GM23248 (cell line): Measurements from ENCODE around the gene RABL2A. TPM values are rescaled to one million over a fixed set of nuclear protein-coding genes. Genes with fewer than 3 reads are reported as not detected.
A peak's percentile ranks its signal among the peaks of the same experiment; 100 is the strongest.
"Not testable (repeated sequence)": the region's sequence is repeated elsewhere in the genome, so short reads cannot be mapped to it uniquely, and the experiment has no call there.

Source experiments
- DNase-seq: peaks from one replicate; pipeline ENCODE4 v3.0.0-alpha.2; 2015
- H2AFZ ChIP-seq: fragments of 200-600 bp; sonication (generic); 2 replicates; pipeline ENCODE4 v1.6.1; 2016; ENCODE audit warnings: antibody characterized with exemption
- H3F3A ChIP-seq: fragments of 200-600 bp; sonication (generic); 2 replicates; pipeline ENCODE4 v1.6.1; 2016; ENCODE audit warnings: mild to moderate bottlenecking, antibody characterized with exemption, mixed run types; ENCODE audit not compliant: insufficient read depth
- H3K27ac ChIP-seq: fragments of 200-600 bp; sonication (generic); 2 replicates; pipeline ENCODE4 v1.5.1; 2016; ENCODE audit warnings: mild to moderate bottlenecking
- H3K27me3 ChIP-seq: fragments of 200-600 bp; sonication (generic); replicated peaks from 2 replicates; pipeline ENCODE4 v1.6.1; 2016; ENCODE audit warnings: mild to moderate bottlenecking; ENCODE audit not compliant: insufficient read depth
- H3K36me3 ChIP-seq: fragments of 200-600 bp; sonication (generic); 2 replicates; pipeline ENCODE4 v1.6.1; 2016; ENCODE audit warnings: low read depth, mild to moderate bottlenecking
- H3K4me1 ChIP-seq: fragments of 200-600 bp; sonication (generic); 2 replicates; pipeline ENCODE4 v1.6.1; 2016; ENCODE audit warnings: mild to moderate bottlenecking; ENCODE audit not compliant: insufficient read depth
- H3K4me2 ChIP-seq: fragments of 200-600 bp; sonication (generic); one replicate; pipeline ENCODE4 v1.6.1; 2016; ENCODE audit warnings: mild to moderate bottlenecking; ENCODE audit not compliant: unreplicated experiment
- H3K4me3 ChIP-seq: fragments of 200-600 bp; sonication (generic); 2 replicates; pipeline ENCODE4 v1.5.1; 2016; ENCODE audit warnings: mild to moderate bottlenecking
- H3K79me2 ChIP-seq: fragments of 200-600 bp; sonication (generic); 2 replicates; pipeline ENCODE4 v1.6.1; 2016; ENCODE audit warnings: mild to moderate bottlenecking; ENCODE audit not compliant: insufficient read depth
- H3K9ac ChIP-seq: fragments of 200-600 bp; sonication (generic); 2 replicates; pipeline ENCODE4 v1.6.1; 2016; ENCODE audit warnings: mild to moderate bottlenecking
- H3K9me2 ChIP-seq: fragments of 200-600 bp; sonication (generic); 2 replicates; pipeline ENCODE4 v1.6.1; 2016; ENCODE audit warnings: mixed run types, mild to moderate bottlenecking, moderate library complexity; ENCODE audit not compliant: insufficient read depth
- H3K9me3 ChIP-seq: fragments of 200-600 bp; sonication (generic); one replicate; pipeline ENCODE4 v1.6.1; 2017; ENCODE audit warnings: low read depth
- H4K20me1 ChIP-seq: fragments of 200-600 bp; sonication (generic); 2 replicates; pipeline ENCODE4 v1.6.0; 2016; ENCODE audit not compliant: insufficient read depth
- WGBS, 2 experiments: methylation state at CpG; one replicate each; pipeline ENCODE4 v1.1.6; 2015 to 2017; ENCODE audit warnings: low lambda C conversion rate in 2 of 2, low coverage in 1 of 2; ENCODE audit errors: missing lambda C conversion rate in 2 of 2; 5-methylcytosine and 5-hydroxymethylcytosine counted together
- in situ Hi-C: fragments of 300-500 bp; cut with MboI; formaldehyde crosslinking; loops from 2 replicates; pipeline ENCODE4 v1.15.0; 2020
- polyA plus RNA-seq: library from polyadenylated mRNA; unstranded; fragments of >200 nt; fragmentation: Nextera tagmentation; extraction: Ambion mirVana; gene quantifications from 2 replicates; pipeline ENCODE4 v1.2.1, GENCODE V29; 2016
- total RNA-seq: library from RNA; depleted of rRNA; stranded (reverse); fragments of >200 nt; shearing (Covaris generic); gene quantifications from 2 replicates; pipeline ENCODE4 v1.2.3, GENCODE V29; 2014

The RABL2A gene
- total and polyA plus RNA-seq, 2 experiments from 2014 or later, result 4.3 to 9.7 TPM

- H3K9me3 ChIP-seq, H3K4me1 ChIP-seq, H3K27me3 ChIP-seq, H3K36me3 ChIP-seq, H2AFZ ChIP-seq, H4K20me1 ChIP-seq, H3K79me2 ChIP-seq, in situ Hi-C loops, H3K4me3 ChIP-seq, H3K9ac ChIP-seq, H3F3A ChIP-seq, H3K4me2 ChIP-seq, H3K27ac ChIP-seq, H3K9me2 ChIP-seq, DNase-seq: not testable (repeated sequence)
- WGBS, 2 experiments, result 50 to 54% methylated on average over 3 to 5 of the region's 9 CpGs
Measured at GRCh38 chr2:113591926-113592325, 35.1 kb upstream of the RABL2A start.

GRCh38 chr2:113593280-113593679 lies 33.8 kb upstream of the RABL2A start:
- H3K79me2 ChIP-seq, H3K4me3 ChIP-seq, H3F3A ChIP-seq, H3K4me2 ChIP-seq, H3K4me1 ChIP-seq, H3K36me3 ChIP-seq, in situ Hi-C loops, H3K9me2 ChIP-seq, H3K9ac ChIP-seq, H3K27me3 ChIP-seq, DNase-seq, H3K27ac ChIP-seq, H3K9me3 ChIP-seq, H2AFZ ChIP-seq, H4K20me1 ChIP-seq: not testable (repeated sequence)
- 83 to 94% methylated on average over 6 of the region's 6 CpGs for WGBS, 2 experiments

GRCh38 chr2:113595725-113596124 lies 31.3 kb upstream of the RABL2A start:
- H3K27me3 ChIP-seq, H3K4me2 ChIP-seq, H3K4me3 ChIP-seq, H2AFZ ChIP-seq, DNase-seq, in situ Hi-C loops, H3K9me2 ChIP-seq, H3K79me2 ChIP-seq, H3F3A ChIP-seq, H4K20me1 ChIP-seq, H3K9me3 ChIP-seq, H3K36me3 ChIP-seq, H3K27ac ChIP-seq, H3K9ac ChIP-seq, H3K4me1 ChIP-seq: not testable (repeated sequence)
- WGBS, 2 experiments, result 80 to 88% methylated on average over 7 to 10 of the region's 10 CpGs

GRCh38 chr2:113597164-113597563 lies 29.9 kb upstream of the RABL2A start:
- H3F3A ChIP-seq, in situ Hi-C loops, H3K27ac ChIP-seq, H2AFZ ChIP-seq, H4K20me1 ChIP-seq, H3K4me1 ChIP-seq, H3K79me2 ChIP-seq, H3K27me3 ChIP-seq, H3K9me3 ChIP-seq, DNase-seq, H3K9ac ChIP-seq, H3K4me3 ChIP-seq, H3K4me2 ChIP-seq, H3K36me3 ChIP-seq, H3K9me2 ChIP-seq: not testable (repeated sequence)
- WGBS, 2 experiments, result 90 to 93% methylated on average over 6 to 10 of the region's 10 CpGs

GRCh38 chr2:113597572-113597971 lies 29.5 kb upstream of the RABL2A start:
- H3K4me1 ChIP-seq, H3K9me3 ChIP-seq, in situ Hi-C loops, H3K9ac ChIP-seq, H3F3A ChIP-seq, H3K27ac ChIP-seq, H3K79me2 ChIP-seq, H2AFZ ChIP-seq, H4K20me1 ChIP-seq, H3K4me3 ChIP-seq, H3K4me2 ChIP-seq, H3K27me3 ChIP-seq, H3K9me2 ChIP-seq, H3K36me3 ChIP-seq: not testable (repeated sequence)
- peak; percentile 8 for DNase-seq
- WGBS, 2 experiments, result 93 to 95% methylated on average over 2 to 8 of the region's 9 CpGs

- in situ Hi-C loops, result not testable (repeated sequence)
Measured at GRCh38 chr2:113598180-113598579, 28.9 kb upstream of the RABL2A start.

GRCh38 chr2:113598738-113599137 lies 28.3 kb upstream of the RABL2A start:
- in situ Hi-C loops, result not testable (repeated sequence)

More at GRCh38 chr2:113598180-113598579, 28.9 kb upstream of the RABL2A start:
- not testable (repeated sequence) for H4K20me1 ChIP-seq, H3K79me2 ChIP-seq, H3K27ac ChIP-seq, DNase-seq, H3K36me3 ChIP-seq, H3F3A ChIP-seq, H3K4me1 ChIP-seq, H2AFZ ChIP-seq, H3K4me2 ChIP-seq, H3K9me3 ChIP-seq, H3K9me2 ChIP-seq, H3K9ac ChIP-seq, H3K27me3 ChIP-seq, H3K4me3 ChIP-seq
- WGBS, 2 experiments, result 86 to 92% methylated on average over 8 to 10 of the region's 13 CpGs

GRCh38 chr2:113599208-113599607 lies 27.9 kb upstream of the RABL2A start:
- H3K9ac ChIP-seq, H3K27me3 ChIP-seq, H4K20me1 ChIP-seq, DNase-seq, H3K4me2 ChIP-seq, in situ Hi-C loops, H3K27ac ChIP-seq, H3K4me1 ChIP-seq, H3K36me3 ChIP-seq, H2AFZ ChIP-seq, H3F3A ChIP-seq, H3K79me2 ChIP-seq, H3K9me2 ChIP-seq, H3K9me3 ChIP-seq, H3K4me3 ChIP-seq: not testable (repeated sequence)
- WGBS, 2 experiments, result 0% methylated on average over 1 of the region's 2 CpGs

More at GRCh38 chr2:113598738-113599137, 28.3 kb upstream of the RABL2A start:
- not testable (repeated sequence) for H3K4me2 ChIP-seq, DNase-seq, H3K27ac ChIP-seq, H3K9ac ChIP-seq, H3K4me1 ChIP-seq, H2AFZ ChIP-seq, H3K9me2 ChIP-seq, H3K36me3 ChIP-seq, H4K20me1 ChIP-seq, H3K9me3 ChIP-seq, H3F3A ChIP-seq, H3K4me3 ChIP-seq, H3K79me2 ChIP-seq, H3K27me3 ChIP-seq
- 59 to 61% methylated on average over 7 to 8 of the region's 9 CpGs for WGBS, 2 experiments
